Breast epithelium (tissue), 4 donors: ENCODE data around the gene CAMK2B. TPM values are rescaled to one million over a fixed set of nuclear protein-coding genes. Genes with fewer than 3 reads are reported as not detected.
A peak's percentile ranks its signal among the peaks of the same experiment; 100 is the strongest.

Source experiments
- DNase-seq, 2 donors: peaks; one replicate each; pipeline ENCODE4 v3.0.0-alpha.2; 2019; ENCODE audit warnings: low spot score in 2 of 2
- H3K27ac ChIP-seq, 2 donors: fragments of 200-600 bp; sonication (generic) in 1 of 2; one replicate each; pipeline ENCODE4 v1.5.1; 2016 to 2019; ENCODE audit warnings: mild to moderate bottlenecking in 1 of 2
- H3K27me3 ChIP-seq, 2 donors: fragments of 200-600 bp; sonication (generic) in 1 of 2; one replicate each; pipeline versions ENCODE4 v1.5.1 to v1.6.0; 2017 to 2019; ENCODE audit warnings: control low read depth in 1 of 2, mild to moderate bottlenecking in 1 of 2
- H3K36me3 ChIP-seq: fragments of 200-600 bp; one replicate; pipeline ENCODE4 v1.5.1; 2019
- H3K4me1 ChIP-seq, 2 donors: fragments of 200-600 bp; sonication (generic); one replicate each; pipeline ENCODE4 v1.5.1; 2016 to 2019; ENCODE audit warnings: control low read depth in 1 of 2
- H3K4me3 ChIP-seq, 3 donors: fragments of 200-600 bp; sonication (generic); 1 replicate in 2 of 3; 2 replicates in 1 of 3; pipeline ENCODE4 v1.5.1; 2016 to 2019; ENCODE audit warnings: mild to moderate bottlenecking in 3 of 3, moderate library complexity in 2 of 3
- H3K9me3 ChIP-seq, 2 donors: fragments of 200-600 bp; sonication (generic) in 1 of 2; one replicate each; pipeline ENCODE4 v1.5.1; 2016 to 2019; ENCODE audit warnings: control low read depth in 1 of 2
- POLR2A ChIP-seq: fragments of 450-650 bp; IDR thresholded peaks from one replicate; pipeline ENCODE4 v1.6.1; 2016; ENCODE audit warnings: antibody characterized with exemption, mild to moderate bottlenecking, moderate library complexity
- POLR2AphosphoS5 ChIP-seq, 3 donors: sonication (generic); formaldehyde crosslinking; IDR thresholded peaks; one replicate each; pipeline ENCODE4 v1.6.1; 2017; ENCODE audit warnings: antibody characterized with exemption in 3 of 3
- intact Hi-C: fragments of 100-400 bp; cut with DNase I; formaldehyde crosslinking; loops from one replicate; pipeline ENCODE4 v1.15.1; 2023; ENCODE audit warnings: low total_unique reads
- total RNA-seq, 3 donors: library from RNA; depleted of rRNA; stranded (reverse); fragments of >200 nt; gene quantifications; one replicate each; pipeline ENCODE4 v1.1.0, GENCODE V29; 2016
- TF ChIP-seq, protein P1 (sequence below), 3 donors: fragments of 450-650 bp; IDR thresholded peaks; one replicate each; pipeline ENCODE4 v1.5.1; 2016 to 2017; ENCODE audit warnings: antibody characterized with exemption in 3 of 3, mild to moderate bottlenecking in 3 of 3, moderate library complexity in 3 of 3

CAMK2B gene
- total RNA-seq, 3 donors from 2014 or later, result 2.0 to 9.2 TPM; not detected in 1

DNA sequence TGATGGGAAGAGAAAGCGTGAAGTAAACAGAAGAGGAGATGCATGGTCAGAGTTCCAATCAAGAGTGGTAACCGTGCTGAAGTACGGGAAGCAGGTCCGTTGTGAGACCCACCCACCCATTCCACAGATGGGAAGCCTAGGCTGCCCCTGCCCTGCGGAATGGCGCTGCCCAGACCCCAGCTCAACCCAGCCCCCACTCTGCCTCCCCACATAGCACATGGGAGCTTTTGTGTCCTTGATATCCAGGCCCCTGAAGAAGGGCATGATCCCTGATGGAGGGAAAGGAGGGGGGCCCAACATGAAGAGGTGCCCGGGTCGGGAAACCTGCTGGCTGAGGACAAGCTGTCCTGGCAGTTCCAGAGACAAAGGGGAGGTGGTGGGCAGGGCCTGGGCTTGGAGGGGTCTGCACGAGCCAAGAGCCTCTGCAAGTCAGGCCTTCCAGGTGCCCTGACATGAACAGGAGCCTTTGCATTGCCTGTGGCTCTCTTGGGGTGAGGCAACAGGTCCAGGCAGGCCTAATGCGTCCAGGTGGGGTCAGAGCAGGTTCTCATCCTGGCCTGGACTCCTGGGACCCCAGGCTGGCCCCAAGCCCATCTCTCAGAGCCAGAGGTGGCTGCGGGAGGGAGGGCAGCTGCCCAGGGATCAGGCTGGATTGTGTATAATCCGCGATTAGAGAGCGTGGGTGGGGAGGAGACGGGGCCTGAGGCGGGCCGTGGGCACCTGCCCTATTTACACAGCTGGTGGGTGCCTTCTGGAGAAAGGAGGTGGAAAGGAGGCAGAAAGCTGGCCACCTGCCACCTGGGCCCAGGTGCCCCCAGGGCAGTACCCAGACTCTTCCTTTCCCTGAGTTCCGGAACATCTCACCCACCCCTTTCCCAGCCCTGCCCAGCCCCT, 101.1 kb downstream of the CAMK2B start:
- TF ChIP-seq POLR2A (no peak), POLR2AphosphoS5 (IDR thresholded peaks at IDR 0.05) (no peak)
- TF ChIP-seq, protein P1, sequence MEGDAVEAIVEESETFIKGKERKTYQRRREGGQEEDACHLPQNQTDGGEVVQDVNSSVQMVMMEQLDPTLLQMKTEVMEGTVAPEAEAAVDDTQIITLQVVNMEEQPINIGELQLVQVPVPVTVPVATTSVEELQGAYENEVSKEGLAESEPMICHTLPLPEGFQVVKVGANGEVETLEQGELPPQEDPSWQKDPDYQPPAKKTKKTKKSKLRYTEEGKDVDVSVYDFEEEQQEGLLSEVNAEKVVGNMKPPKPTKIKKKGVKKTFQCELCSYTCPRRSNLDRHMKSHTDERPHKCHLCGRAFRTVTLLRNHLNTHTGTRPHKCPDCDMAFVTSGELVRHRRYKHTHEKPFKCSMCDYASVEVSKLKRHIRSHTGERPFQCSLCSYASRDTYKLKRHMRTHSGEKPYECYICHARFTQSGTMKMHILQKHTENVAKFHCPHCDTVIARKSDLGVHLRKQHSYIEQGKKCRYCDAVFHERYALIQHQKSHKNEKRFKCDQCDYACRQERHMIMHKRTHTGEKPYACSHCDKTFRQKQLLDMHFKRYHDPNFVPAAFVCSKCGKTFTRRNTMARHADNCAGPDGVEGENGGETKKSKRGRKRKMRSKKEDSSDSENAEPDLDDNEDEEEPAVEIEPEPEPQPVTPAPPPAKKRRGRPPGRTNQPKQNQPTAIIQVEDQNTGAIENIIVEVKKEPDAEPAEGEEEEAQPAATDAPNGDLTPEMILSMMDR (IDR thresholded peaks at IDR 0.05), result no peak
- Histone ChIP-seq H3K9me3 (no peaks in the 10 kb centered on the region), H3K4me1 (no peaks in the 10 kb centered on the region), H3K27me3 (peaks cover 0 to 9% of the 10 kb centered on the region in 2 donors), H3K36me3 (no peaks in the 10 kb centered on the region), H3K27ac (no peak overlapping the region), H3K4me3 (peak overlapping the region in 2 of 3 donors; percentile 22 to 45)
- DNase-seq, result peak in 1 of 2 donors; percentile 47
- intact Hi-C loops, result no loop called here

DNA sequence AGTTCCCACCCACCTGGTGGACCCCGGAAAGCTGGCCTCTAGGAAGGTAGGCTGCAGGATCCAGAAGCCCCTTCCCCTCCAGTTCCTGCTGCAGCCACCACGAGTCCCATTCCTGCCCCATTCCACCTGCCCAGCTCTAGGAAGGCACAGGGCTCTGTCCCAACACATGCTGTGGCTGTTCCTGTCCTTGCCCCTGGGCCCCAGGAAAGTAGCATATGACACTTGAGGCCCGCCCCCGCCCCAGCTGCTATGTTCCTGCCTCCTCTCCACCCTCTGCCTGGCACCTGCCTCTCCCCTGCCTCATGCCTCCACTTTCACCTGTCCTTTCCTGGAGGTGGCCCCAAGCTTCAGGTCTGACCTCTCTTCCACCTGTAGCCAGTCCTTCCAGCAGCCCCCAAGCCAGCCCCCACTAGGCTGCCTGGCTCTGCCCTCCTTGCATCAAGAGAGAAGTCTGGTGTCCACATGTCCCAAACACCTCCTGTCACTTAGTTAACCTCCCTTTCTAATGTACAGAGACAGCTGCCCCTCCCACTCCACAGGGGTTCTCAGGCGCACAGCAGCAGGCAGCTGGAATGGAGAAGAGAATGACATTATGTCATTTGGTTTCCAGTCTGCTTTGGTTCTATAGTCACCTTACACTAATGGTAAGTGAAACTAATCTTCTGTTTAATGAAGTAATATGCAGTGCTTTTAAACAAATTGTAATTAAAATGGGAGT, 101.9 kb downstream of the CAMK2B start:
- DNase-seq, result no peak
- Histone ChIP-seq H3K4me1 (no peaks in the 10 kb centered on the region), H3K9me3 (no peaks in the 10 kb centered on the region), H3K27ac (no peak overlapping the region), H3K36me3 (no peaks in the 10 kb centered on the region), H3K4me3 (no peak overlapping the region), H3K27me3 (peaks cover 0 to 9% of the 10 kb centered on the region in 2 donors)
- TF ChIP-seq, protein P1 (IDR thresholded peaks at IDR 0.05), result no peak
- TF ChIP-seq POLR2AphosphoS5 (IDR thresholded peaks at IDR 0.05) (no peak), POLR2A (no peak)
- intact Hi-C loops, result no loop called here

DNA sequence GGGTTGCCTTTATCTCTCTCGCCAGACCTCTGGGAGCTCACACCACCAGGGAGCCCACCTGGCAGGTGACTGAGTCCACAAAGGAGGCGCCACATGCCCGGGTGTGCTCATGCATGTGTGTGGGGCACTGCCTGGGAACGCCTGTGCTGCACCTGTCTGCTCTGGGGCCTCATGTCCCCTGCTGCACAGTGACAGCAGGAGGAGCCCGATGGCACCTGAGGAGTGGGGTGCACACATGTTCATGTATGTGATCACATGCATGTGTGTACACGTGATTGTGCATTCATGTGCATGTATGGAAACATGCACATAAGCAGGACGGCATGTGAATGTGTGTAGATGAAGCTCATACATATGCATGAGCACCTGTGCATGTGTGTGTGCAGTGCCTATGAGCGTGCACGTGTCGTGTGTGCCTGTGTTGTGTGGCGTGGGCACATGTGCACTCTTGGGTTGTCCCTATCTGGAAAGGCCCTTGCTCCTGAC, 102.6 kb downstream of the CAMK2B start:
- no peak for TF ChIP-seq POLR2A
- TF ChIP-seq, protein P1 (IDR thresholded peaks at IDR 0.05), result no peak
- TF ChIP-seq POLR2AphosphoS5 (IDR thresholded peaks at IDR 0.05), result no peak
- intact Hi-C loops, result no loop called here
- peaks cover 0 to 9% of the 10 kb centered on the region in 2 donors for H3K27me3 ChIP-seq
- no peaks in the 10 kb centered on the region for H3K4me1 ChIP-seq
- H3K4me3 ChIP-seq, result no peak overlapping the region
- no peak overlapping the region for H3K27ac ChIP-seq
- H3K9me3 ChIP-seq, result no peaks in the 10 kb centered on the region
- no peak for DNase-seq
- no peaks in the 10 kb centered on the region for H3K36me3 ChIP-seq

DNA sequence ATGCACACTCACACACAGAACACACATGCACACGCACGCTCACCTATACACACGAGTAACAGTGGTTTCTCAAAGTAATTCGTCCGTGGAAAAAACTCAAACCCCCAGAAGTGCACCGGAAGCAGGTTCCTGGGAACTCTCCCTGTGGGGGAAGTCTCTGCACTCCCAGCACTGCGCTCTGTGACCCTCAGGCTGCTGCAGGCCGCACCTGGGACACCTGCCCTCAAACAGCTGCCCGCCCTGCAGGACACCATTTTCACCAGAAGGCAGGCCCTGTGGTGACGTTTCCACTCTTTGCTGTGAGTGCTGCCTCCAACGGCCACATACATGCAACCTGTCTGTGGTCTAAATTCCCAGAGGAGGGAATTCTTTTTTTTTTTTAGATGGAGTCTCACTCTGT, 103.3 kb downstream of the CAMK2B start:
- H3K36me3 ChIP-seq, result no peaks in the 10 kb centered on the region
- H3K4me1 ChIP-seq, result no peaks in the 10 kb centered on the region
- no peak for DNase-seq
- no peak overlapping the region for H3K4me3 ChIP-seq
- TF ChIP-seq, protein P1 (IDR thresholded peaks at IDR 0.05), result no peak
- no peak for TF ChIP-seq POLR2AphosphoS5 (IDR thresholded peaks at IDR 0.05)
- TF ChIP-seq POLR2A, result no peak
- H3K27ac ChIP-seq, result no peak overlapping the region
- intact Hi-C loops, result no loop called here
- no peaks in the 10 kb centered on the region for H3K9me3 ChIP-seq
- H3K27me3 ChIP-seq, result peaks cover 0 to 9% of the 10 kb centered on the region in 2 donors
